ENCODE data around the gene ASCL3. TPM values are rescaled to one million over a fixed set of nuclear protein-coding genes. Genes with fewer than 3 reads are reported as not detected.
"Not testable (repeated sequence)": the region's sequence is repeated elsewhere in the genome, so short reads cannot be mapped to it uniquely, and the experiment has no call there.

The ASCL3 gene
- total RNA-seq, 2 donors from 2014 or later: not detected

DNA sequence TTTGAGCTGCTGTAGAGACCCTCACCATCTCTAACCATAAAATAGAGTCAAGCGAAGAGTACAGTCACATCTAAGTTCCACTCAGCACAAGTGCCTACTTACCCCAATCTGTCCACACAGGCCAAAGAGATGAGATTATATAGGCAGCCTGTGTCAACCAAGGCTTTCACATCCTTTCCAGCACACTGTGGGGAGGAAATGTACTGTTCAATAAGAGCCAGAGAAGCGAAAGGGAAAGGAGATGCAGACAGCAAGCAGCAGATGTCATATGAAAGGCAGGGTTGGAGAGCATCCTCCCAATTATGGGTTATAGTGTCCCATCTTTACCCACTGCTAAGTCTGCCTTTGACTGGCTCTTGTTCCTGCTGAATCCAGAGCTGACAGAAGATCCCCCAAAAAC is 44.6 kb upstream of the ASCL3 start:
- Histone ChIP-seq H3K4me1 (ENCODE audit: control insufficient read depth, insufficient read depth, low read length) (peaks cover 8% of the 10 kb centered on the region), H3K4me3 (ENCODE audit: low read length) (no peak overlapping the region), H3K9me3 (ENCODE audit: control insufficient read depth, low read length) (no peaks in the 10 kb centered on the region), H3K27me3 (ENCODE audit: control insufficient read depth, insufficient read depth, low read length, poor library complexity, severe bottlenecking) (no peaks in the 10 kb centered on the region), H3K9ac (ENCODE audit: extremely low read depth, low read length, poor library complexity, severe bottlenecking) (no peak overlapping the region), H3K27ac (ENCODE audit: low read depth, low read length) (no peak overlapping the region), H3K36me3 (ENCODE audit: control insufficient read depth, insufficient read depth, low read length) (no peaks in the 10 kb centered on the region)
- 86% methylated on average over 2 of the region's 2 CpGs; no CpG with 5 or more reads in 1 of the 2 experiments for WGBS, 2 experiments (ENCODE audit: insufficient coverage in 1 of 2, insufficient read length in 1 of 2)
- DNase-seq: no peak
- Mint-ChIP-seq H3K4me1 (peaks cover 9% of the 10 kb centered on the region), H3K9me3 (no peaks in the 10 kb centered on the region), H3K27ac (no peak overlapping the region), H3K4me3 (no peak overlapping the region), H3K27me3 (ENCODE audit: insufficient read depth) (peaks cover 3% of the 10 kb centered on the region), H3K36me3 (ENCODE audit: low read depth) (no peaks in the 10 kb centered on the region)
- TF ChIP-seq, protein P1, sequence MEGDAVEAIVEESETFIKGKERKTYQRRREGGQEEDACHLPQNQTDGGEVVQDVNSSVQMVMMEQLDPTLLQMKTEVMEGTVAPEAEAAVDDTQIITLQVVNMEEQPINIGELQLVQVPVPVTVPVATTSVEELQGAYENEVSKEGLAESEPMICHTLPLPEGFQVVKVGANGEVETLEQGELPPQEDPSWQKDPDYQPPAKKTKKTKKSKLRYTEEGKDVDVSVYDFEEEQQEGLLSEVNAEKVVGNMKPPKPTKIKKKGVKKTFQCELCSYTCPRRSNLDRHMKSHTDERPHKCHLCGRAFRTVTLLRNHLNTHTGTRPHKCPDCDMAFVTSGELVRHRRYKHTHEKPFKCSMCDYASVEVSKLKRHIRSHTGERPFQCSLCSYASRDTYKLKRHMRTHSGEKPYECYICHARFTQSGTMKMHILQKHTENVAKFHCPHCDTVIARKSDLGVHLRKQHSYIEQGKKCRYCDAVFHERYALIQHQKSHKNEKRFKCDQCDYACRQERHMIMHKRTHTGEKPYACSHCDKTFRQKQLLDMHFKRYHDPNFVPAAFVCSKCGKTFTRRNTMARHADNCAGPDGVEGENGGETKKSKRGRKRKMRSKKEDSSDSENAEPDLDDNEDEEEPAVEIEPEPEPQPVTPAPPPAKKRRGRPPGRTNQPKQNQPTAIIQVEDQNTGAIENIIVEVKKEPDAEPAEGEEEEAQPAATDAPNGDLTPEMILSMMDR (conservative IDR thresholded peaks at IDR 0.05): no peak

DNA sequence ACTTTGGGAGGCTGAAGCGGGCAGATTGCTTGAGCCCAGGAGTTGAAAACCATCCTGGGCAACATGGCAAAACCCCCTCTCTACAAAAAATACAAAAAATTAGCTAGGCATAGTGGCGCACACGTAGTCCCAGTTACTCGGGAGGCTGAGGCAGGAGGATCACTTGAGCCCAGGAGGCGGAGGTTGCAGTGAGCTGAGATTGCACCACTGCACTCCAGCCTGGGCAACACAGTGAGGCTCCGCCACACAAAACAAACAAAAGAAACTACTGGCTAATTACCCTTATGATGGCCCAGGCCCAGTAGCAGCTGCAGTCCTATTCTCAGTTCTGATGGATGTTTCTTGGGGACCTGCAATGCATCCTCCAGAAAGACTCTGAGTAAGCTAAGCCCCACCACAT is 44.0 kb upstream of the ASCL3 start:
- not testable (repeated sequence) for H3K4me3 ChIP-seq (ENCODE audit: low read length); H3K9me3 ChIP-seq (ENCODE audit: control insufficient read depth, low read length); H3K4me1 Mint-ChIP-seq; H3K27ac ChIP-seq (ENCODE audit: low read depth, low read length); H3K4me3 Mint-ChIP-seq; H3K36me3 Mint-ChIP-seq (ENCODE audit: low read depth); DNase-seq; H3K27me3 Mint-ChIP-seq (ENCODE audit: insufficient read depth); H3K36me3 ChIP-seq (ENCODE audit: control insufficient read depth, insufficient read depth, low read length); H3K9me3 Mint-ChIP-seq; H3K27ac Mint-ChIP-seq; H3K27me3 ChIP-seq (ENCODE audit: control insufficient read depth, insufficient read depth, low read length, poor library complexity, severe bottlenecking); H3K4me1 ChIP-seq (ENCODE audit: control insufficient read depth, insufficient read depth, low read length); H3K9ac ChIP-seq (ENCODE audit: extremely low read depth, low read length, poor library complexity, severe bottlenecking)
- 90 to 94% methylated on average over 6 of the region's 6 CpGs for WGBS, 2 experiments (ENCODE audit: insufficient coverage in 1 of 2, insufficient read length in 1 of 2)

DNA sequence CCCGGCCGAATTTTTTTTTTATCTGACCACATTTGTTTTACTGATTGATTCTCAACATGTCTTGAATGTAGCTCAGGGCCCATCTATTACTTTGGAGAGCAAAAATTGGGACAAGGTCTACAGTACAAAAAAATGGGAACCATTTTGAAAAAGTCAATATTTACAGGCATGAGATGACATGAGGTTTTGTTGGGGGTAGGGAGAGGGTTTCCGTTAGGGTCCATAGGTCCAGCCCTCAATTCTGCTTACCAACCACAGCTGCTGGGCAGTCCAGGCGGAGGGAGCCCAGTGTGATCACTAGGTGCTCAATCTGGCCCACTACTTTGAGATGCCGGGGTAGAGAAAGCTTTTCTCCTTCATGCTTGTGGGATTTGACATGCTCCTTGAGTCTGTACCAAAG is 42.6 kb upstream of the ASCL3 start:
- Mint-ChIP-seq H3K27ac (no peak overlapping the region), H3K27me3 (ENCODE audit: insufficient read depth) (peaks cover 3% of the 10 kb centered on the region), H3K4me1 (no peaks in the 10 kb centered on the region), H3K36me3 (ENCODE audit: low read depth) (no peaks in the 10 kb centered on the region), H3K9me3 (no peaks in the 10 kb centered on the region), H3K4me3 (no peak overlapping the region)
- no peak overlapping the region for H3K4me3 ChIP-seq (ENCODE audit: low read length)
- TF ChIP-seq, protein P1 (conservative IDR thresholded peaks at IDR 0.05): no peak
- no peaks in the 10 kb centered on the region for H3K36me3 ChIP-seq (ENCODE audit: control insufficient read depth, insufficient read depth, low read length)
- H3K27me3 ChIP-seq (ENCODE audit: control insufficient read depth, insufficient read depth, low read length, poor library complexity, severe bottlenecking): no peaks in the 10 kb centered on the region
- no peaks in the 10 kb centered on the region for H3K9me3 ChIP-seq (ENCODE audit: control insufficient read depth, low read length)
- H3K27ac ChIP-seq (ENCODE audit: low read depth, low read length): no peak overlapping the region
- WGBS, 2 experiments (ENCODE audit: insufficient coverage in 1 of 2, insufficient read length in 1 of 2): 89 to 94% methylated on average over 3 to 5 of the region's 5 CpGs
- peaks cover 2% of the 10 kb centered on the region for H3K4me1 ChIP-seq (ENCODE audit: control insufficient read depth, insufficient read depth, low read length)
- no peak overlapping the region for H3K9ac ChIP-seq (ENCODE audit: extremely low read depth, low read length, poor library complexity, severe bottlenecking)
- no peak for DNase-seq

DNA sequence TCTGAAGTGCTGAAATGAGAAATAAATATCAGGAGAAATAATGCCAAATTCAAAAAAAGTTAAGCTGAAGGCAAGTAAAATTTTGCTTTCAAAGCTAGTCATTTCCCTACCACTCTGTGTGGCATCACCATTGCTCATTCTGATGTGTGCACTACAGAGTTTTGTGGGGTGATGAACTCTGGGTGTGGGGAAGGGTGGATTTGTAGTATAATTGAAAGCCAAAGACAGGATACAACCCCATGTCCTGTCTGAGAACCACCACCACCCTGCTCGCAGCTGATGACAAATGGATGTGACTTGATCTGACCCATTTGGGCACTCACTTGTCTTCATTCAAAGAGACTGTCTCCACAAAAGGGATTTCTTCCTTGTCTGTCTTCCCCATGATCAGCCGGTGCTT is 40.7 kb upstream of the ASCL3 start:
- Histone ChIP-seq H3K27me3 (ENCODE audit: control insufficient read depth, insufficient read depth, low read length, poor library complexity, severe bottlenecking) (no peaks in the 10 kb centered on the region), H3K27ac (ENCODE audit: low read depth, low read length) (no peak overlapping the region), H3K4me3 (ENCODE audit: low read length) (no peak overlapping the region), H3K9ac (ENCODE audit: extremely low read depth, low read length, poor library complexity, severe bottlenecking) (no peak overlapping the region), H3K4me1 (ENCODE audit: control insufficient read depth, insufficient read depth, low read length) (no peaks in the 10 kb centered on the region), H3K9me3 (ENCODE audit: control insufficient read depth, low read length) (no peaks in the 10 kb centered on the region), H3K36me3 (ENCODE audit: control insufficient read depth, insufficient read depth, low read length) (no peaks in the 10 kb centered on the region)
- H3K4me3 Mint-ChIP-seq: no peak overlapping the region
- DNase-seq: no peak
- peaks cover 3% of the 10 kb centered on the region for H3K27me3 Mint-ChIP-seq (ENCODE audit: insufficient read depth)
- no peaks in the 10 kb centered on the region for H3K36me3 Mint-ChIP-seq (ENCODE audit: low read depth)
- H3K9me3 Mint-ChIP-seq: no peaks in the 10 kb centered on the region
- no peak overlapping the region for H3K27ac Mint-ChIP-seq
- TF ChIP-seq, protein P1 (conservative IDR thresholded peaks at IDR 0.05): no peak
- 92 to 100% methylated on average over 2 of the region's 2 CpGs for WGBS, 2 experiments (ENCODE audit: insufficient coverage in 1 of 2, insufficient read length in 1 of 2)
- no peaks in the 10 kb centered on the region for H3K4me1 Mint-ChIP-seq
